Measurements from ENCODE around the gene LST1. TPM values are rescaled to one million over a fixed set of nuclear protein-coding genes. Genes with fewer than 3 reads are reported as not detected.

LST1 gene
- total RNA-seq, 1 experiment from 2014 or later, result not detected

DNA sequence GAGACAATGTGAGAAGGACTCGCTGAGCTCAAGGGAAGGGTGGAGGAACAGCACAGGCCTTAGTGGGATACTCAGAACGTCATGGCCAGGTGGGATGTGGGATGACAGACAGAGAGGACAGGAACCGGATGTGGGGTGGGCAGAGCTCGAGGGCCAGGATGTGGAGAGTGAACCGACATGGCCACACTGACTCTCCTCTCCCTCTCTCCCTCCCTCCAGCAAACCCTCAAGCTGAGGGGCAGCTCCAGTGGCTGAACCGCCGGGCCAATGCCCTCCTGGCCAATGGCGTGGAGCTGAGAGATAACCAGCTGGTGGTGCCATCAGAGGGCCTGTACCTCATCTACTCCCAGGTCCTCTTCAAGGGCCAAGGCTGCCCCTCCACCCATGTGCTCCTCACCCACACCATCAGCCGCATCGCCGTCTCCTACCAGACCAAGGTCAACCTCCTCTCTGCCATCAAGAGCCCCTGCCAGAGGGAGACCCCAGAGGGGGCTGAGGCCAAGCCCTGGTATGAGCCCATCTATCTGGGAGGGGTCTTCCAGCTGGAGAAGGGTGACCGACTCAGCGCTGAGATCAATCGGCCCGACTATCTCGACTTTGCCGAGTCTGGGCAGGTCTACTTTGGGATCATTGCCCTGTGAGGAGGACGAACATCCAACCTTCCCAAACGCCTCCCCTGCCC lies 9.0 kb upstream of the LST1 start:
- ATAC-seq, result no peak
- Histone ChIP-seq H3K4me3 (ENCODE audit: low read depth in 2 of 2, low read length in 2 of 2) (no peak overlapping the region), H3K27ac (ENCODE audit: low read length) (peak overlapping the region; percentile 78; the same call in 1 of the 2 replicates), H3K4me1 (ENCODE audit: control insufficient read depth, insufficient read depth, low read length) (peaks cover 19% of the 10 kb centered on the region), H3K36me3 (ENCODE audit: control insufficient read depth, insufficient read depth, low read length) (no peaks in the 10 kb centered on the region), H3K27me3 (ENCODE audit: control insufficient read depth, insufficient read depth, low read length) (no peaks in the 10 kb centered on the region), H3K9me3 (ENCODE audit: control insufficient read depth, insufficient read depth, low read depth, low read length) (no peaks in the 10 kb centered on the region)
- intact Hi-C loops (cut with micrococcal nuclease; ENCODE audit: unreplicated experiment), result no loop called here
- DNase-seq (ENCODE audit: low read depth, low spot score), result no peak
- TF ChIP-seq, protein P1, sequence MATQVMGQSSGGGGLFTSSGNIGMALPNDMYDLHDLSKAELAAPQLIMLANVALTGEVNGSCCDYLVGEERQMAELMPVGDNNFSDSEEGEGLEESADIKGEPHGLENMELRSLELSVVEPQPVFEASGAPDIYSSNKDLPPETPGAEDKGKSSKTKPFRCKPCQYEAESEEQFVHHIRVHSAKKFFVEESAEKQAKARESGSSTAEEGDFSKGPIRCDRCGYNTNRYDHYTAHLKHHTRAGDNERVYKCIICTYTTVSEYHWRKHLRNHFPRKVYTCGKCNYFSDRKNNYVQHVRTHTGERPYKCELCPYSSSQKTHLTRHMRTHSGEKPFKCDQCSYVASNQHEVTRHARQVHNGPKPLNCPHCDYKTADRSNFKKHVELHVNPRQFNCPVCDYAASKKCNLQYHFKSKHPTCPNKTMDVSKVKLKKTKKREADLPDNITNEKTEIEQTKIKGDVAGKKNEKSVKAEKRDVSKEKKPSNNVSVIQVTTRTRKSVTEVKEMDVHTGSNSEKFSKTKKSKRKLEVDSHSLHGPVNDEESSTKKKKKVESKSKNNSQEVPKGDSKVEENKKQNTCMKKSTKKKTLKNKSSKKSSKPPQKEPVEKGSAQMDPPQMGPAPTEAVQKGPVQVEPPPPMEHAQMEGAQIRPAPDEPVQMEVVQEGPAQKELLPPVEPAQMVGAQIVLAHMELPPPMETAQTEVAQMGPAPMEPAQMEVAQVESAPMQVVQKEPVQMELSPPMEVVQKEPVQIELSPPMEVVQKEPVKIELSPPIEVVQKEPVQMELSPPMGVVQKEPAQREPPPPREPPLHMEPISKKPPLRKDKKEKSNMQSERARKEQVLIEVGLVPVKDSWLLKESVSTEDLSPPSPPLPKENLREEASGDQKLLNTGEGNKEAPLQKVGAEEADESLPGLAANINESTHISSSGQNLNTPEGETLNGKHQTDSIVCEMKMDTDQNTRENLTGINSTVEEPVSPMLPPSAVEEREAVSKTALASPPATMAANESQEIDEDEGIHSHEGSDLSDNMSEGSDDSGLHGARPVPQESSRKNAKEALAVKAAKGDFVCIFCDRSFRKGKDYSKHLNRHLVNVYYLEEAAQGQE (IDR thresholded peaks at IDR 0.05; ENCODE audit: insufficient read depth in 1 of 2, low read depth in 2 of 2, low read length in 1 of 2), result no peak
- TF ChIP-seq, protein P2, sequence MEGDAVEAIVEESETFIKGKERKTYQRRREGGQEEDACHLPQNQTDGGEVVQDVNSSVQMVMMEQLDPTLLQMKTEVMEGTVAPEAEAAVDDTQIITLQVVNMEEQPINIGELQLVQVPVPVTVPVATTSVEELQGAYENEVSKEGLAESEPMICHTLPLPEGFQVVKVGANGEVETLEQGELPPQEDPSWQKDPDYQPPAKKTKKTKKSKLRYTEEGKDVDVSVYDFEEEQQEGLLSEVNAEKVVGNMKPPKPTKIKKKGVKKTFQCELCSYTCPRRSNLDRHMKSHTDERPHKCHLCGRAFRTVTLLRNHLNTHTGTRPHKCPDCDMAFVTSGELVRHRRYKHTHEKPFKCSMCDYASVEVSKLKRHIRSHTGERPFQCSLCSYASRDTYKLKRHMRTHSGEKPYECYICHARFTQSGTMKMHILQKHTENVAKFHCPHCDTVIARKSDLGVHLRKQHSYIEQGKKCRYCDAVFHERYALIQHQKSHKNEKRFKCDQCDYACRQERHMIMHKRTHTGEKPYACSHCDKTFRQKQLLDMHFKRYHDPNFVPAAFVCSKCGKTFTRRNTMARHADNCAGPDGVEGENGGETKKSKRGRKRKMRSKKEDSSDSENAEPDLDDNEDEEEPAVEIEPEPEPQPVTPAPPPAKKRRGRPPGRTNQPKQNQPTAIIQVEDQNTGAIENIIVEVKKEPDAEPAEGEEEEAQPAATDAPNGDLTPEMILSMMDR (IDR thresholded peaks at IDR 0.05), result no peak
- TF ChIP-seq SIN3A (IDR thresholded peaks at IDR 0.05; ENCODE audit: borderline replicate concordance, insufficient read depth, low read depth, low read length), result no peak
- no peak for TF ChIP-seq POLR2AphosphoS5 (IDR thresholded peaks at IDR 0.05; ENCODE audit: low read depth, low read length)
- TF ChIP-seq TCF7L2 (IDR thresholded peaks at IDR 0.05; ENCODE audit: low read depth, low read length), result no peak
- CTCF ChIA-PET, result interaction anchor here (0.9 to 1.2 kb wide), 2 partner anchors 19 to 22 kb away, joined by 3 to 4 read pairs; no protein-coding TSS in a partner anchor
- in situ Hi-C loops (cut with HindIII; ENCODE audit: low pct_unique_long_range_greater_than_20kb, low sequenced_read_pairs), result no loop called here
- no TSS peak for BruUV-seq (replicated peaks)
- POLR2A ChIA-PET, result interaction anchor here (0.6 to 1.0 kb wide), 2 partner anchors 161 to 314 kb away, joined by 3 to 5 read pairs; no protein-coding TSS in a partner anchor

DNA sequence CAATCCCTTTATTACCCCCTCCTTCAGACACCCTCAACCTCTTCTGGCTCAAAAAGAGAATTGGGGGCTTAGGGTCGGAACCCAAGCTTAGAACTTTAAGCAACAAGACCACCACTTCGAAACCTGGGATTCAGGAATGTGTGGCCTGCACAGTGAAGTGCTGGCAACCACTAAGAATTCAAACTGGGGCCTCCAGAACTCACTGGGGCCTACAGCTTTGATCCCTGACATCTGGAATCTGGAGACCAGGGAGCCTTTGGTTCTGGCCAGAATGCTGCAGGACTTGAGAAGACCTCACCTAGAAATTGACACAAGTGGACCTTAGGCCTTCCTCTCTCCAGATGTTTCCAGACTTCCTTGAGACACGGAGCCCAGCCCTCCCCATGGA lies 8.5 kb upstream of the LST1 start:
- Histone ChIP-seq H3K9me3 (ENCODE audit: control insufficient read depth, insufficient read depth, low read depth, low read length) (no peaks in the 10 kb centered on the region), H3K36me3 (ENCODE audit: control insufficient read depth, insufficient read depth, low read length) (no peaks in the 10 kb centered on the region), H3K27me3 (ENCODE audit: control insufficient read depth, insufficient read depth, low read length) (no peaks in the 10 kb centered on the region), H3K4me3 (ENCODE audit: low read depth in 2 of 2, low read length in 2 of 2) (no peak overlapping the region), H3K27ac (ENCODE audit: low read length) (peak overlapping the region; percentile 78), H3K4me1 (ENCODE audit: control insufficient read depth, insufficient read depth, low read length) (peaks cover 22% of the 10 kb centered on the region)
- ATAC-seq, result no peak
- DNase-seq (ENCODE audit: low read depth, low spot score), result no peak
- ChIA-PET POLR2A (interaction anchor here (0.6 to 1.0 kb wide), 2 partner anchors 160 to 313 kb away, joined by 3 to 5 read pairs; no protein-coding TSS in a partner anchor), CTCF (interaction anchor here (0.6 kb wide), 1 partner anchor 80 kb away, joined by 6 read pairs; the partner anchor contains the start of gene MICB)
- intact Hi-C loops (cut with micrococcal nuclease; ENCODE audit: unreplicated experiment), result no loop called here
- BruUV-seq (replicated peaks), result no TSS peak
- TF ChIP-seq TCF7L2 (IDR thresholded peaks at IDR 0.05; ENCODE audit: low read depth, low read length) (no peak), POLR2AphosphoS5 (IDR thresholded peaks at IDR 0.05; ENCODE audit: low read depth, low read length) (no peak), SIN3A (IDR thresholded peaks at IDR 0.05; ENCODE audit: borderline replicate concordance, insufficient read depth, low read depth, low read length) (no peak)
- TF ChIP-seq, protein P1 (IDR thresholded peaks at IDR 0.05; ENCODE audit: insufficient read depth in 1 of 2, low read depth in 2 of 2, low read length in 1 of 2), result no peak
- TF ChIP-seq, protein P2 (IDR thresholded peaks at IDR 0.05), result no peak
- in situ Hi-C loops (cut with HindIII; ENCODE audit: low pct_unique_long_range_greater_than_20kb, low sequenced_read_pairs), result no loop called here
